Naive B cell (primary cell): ENCODE measurements around the gene PLPP3. TPM values are rescaled to one million over a fixed set of nuclear protein-coding genes. Genes with fewer than 3 reads are reported as not detected.

Experiments used
- ATAC-seq, 2 donors: fragments of 150-1000 bp; cut with Tn5 transposase; 2 replicates each; pipeline ENCODE4 v1.10.0; 2021; ENCODE audit warnings: low read depth in 2 of 2, mild to moderate bottlenecking in 2 of 2, moderate library complexity in 2 of 2
- DNase-seq: peaks from one replicate; pipeline ENCODE4 v3.0.0; 2022
- H3K27ac Mint-ChIP-seq, 6 donors: one replicate each; pipeline ENCODE4 v1.8.0; 2020 to 2022; ENCODE audit warnings: mild to moderate bottlenecking in 6 of 6, mixed read lengths in 6 of 6, moderate library complexity in 5 of 6, inconsistent platforms in 2 of 6
- H3K27me3 Mint-ChIP-seq, 3 donors: one replicate each; pipeline ENCODE4 v1.8.0; 2021 to 2022; ENCODE audit warnings: mixed read lengths in 3 of 3, mild to moderate bottlenecking in 1 of 3
- H3K36me3 Mint-ChIP-seq, 2 donors: one replicate each; pipeline ENCODE4 v1.8.0; 2020 to 2022; ENCODE audit warnings: mixed read lengths in 2 of 2, inconsistent platforms in 1 of 2, mild to moderate bottlenecking in 1 of 2
- H3K4me1 Mint-ChIP-seq, 3 donors: one replicate each; pipeline ENCODE4 v1.8.0; 2020 to 2022; ENCODE audit warnings: mixed read lengths in 3 of 3, inconsistent platforms in 1 of 3, mild to moderate bottlenecking in 1 of 3, moderate library complexity in 1 of 3
- H3K4me3 Mint-ChIP-seq, 8 donors: one replicate each; pipeline ENCODE4 v1.8.0; 2020 to 2022; ENCODE audit warnings: mild to moderate bottlenecking in 8 of 8, mixed read lengths in 8 of 8, moderate library complexity in 8 of 8, inconsistent platforms in 2 of 8
- H3K9me3 Mint-ChIP-seq, 7 donors: one replicate each; pipeline ENCODE4 v1.8.0; 2020 to 2022; ENCODE audit warnings: mixed read lengths in 7 of 7, mild to moderate bottlenecking in 5 of 7, inconsistent platforms in 2 of 7, moderate library complexity in 1 of 7
- polyA plus RNA-seq, 6 donors: library from polyadenylated mRNA; unstranded; fragments of 300-500 nt; fragmentation: Illumina TruSeq; gene quantifications; one replicate each; pipeline ENCODE4 v1.2.3, GENCODE V29; 2021; ENCODE audit warnings: low read depth in 6 of 6

The PLPP3 gene
- polyA plus RNA-seq, 6 donors from 2014 or later = 1.00 to 2.6 (median 1.5) TPM

- peaks cover 12 to 14% (median 13%) of the 10 kb centered on the region in 3 donors for H3K4me1 Mint-ChIP-seq
- H3K27ac Mint-ChIP-seq = peak overlapping the region in 3 of 6 donors; percentile 22 to 92 (median 44)
- no peaks in the 10 kb centered on the region for H3K9me3 Mint-ChIP-seq
- ATAC-seq = no peak
- peaks cover 0 to 4% of the 10 kb centered on the region in 2 donors for H3K36me3 Mint-ChIP-seq
- H3K27me3 Mint-ChIP-seq = no peaks in the 10 kb centered on the region
- DNase-seq = no peak
- H3K4me3 Mint-ChIP-seq = peak overlapping the region in 2 of 8 donors; percentile 20 to 31
Measured at GRCh38 chr1:56506951-56507491, 72.3 kb downstream of the PLPP3 start.

GRCh38 chr1:56505792-56506743, 73.3 kb downstream of the PLPP3 start:
- H3K27me3 Mint-ChIP-seq = no peaks in the 10 kb centered on the region
- ATAC-seq (no peak), DNase-seq (no peak)
- H3K4me1 Mint-ChIP-seq = peaks cover 13 to 16% (median 14%) of the 10 kb centered on the region in 3 donors
- no peak overlapping the region for H3K4me3 Mint-ChIP-seq
- no peaks in the 10 kb centered on the region for H3K36me3 Mint-ChIP-seq
- peak overlapping the region in 3 of 6 donors; percentile 8 to 43 (median 29) for H3K27ac Mint-ChIP-seq
- H3K9me3 Mint-ChIP-seq = no peaks in the 10 kb centered on the region

- H3K27me3 Mint-ChIP-seq = peaks cover 0 to 4% (median 0%) of the 10 kb centered on the region in 3 donors
- ATAC-seq (no peak), DNase-seq (no peak)
- no peak overlapping the region for H3K27ac Mint-ChIP-seq
- peaks cover 13 to 16% (median 14%) of the 10 kb centered on the region in 3 donors for H3K4me1 Mint-ChIP-seq
- no peak overlapping the region for H3K4me3 Mint-ChIP-seq
- H3K9me3 Mint-ChIP-seq = no peaks in the 10 kb centered on the region
- H3K36me3 Mint-ChIP-seq = no peaks in the 10 kb centered on the region
Measured at GRCh38 chr1:56502700-56503245, 76.6 kb downstream of the PLPP3 start.

- Mint-ChIP-seq H3K4me3 (no peak overlapping the region), H3K4me1 (peaks cover 13 to 15% (median 13%) of the 10 kb centered on the region in 3 donors), H3K27me3 (peaks cover 0 to 4% (median 0%) of the 10 kb centered on the region in 3 donors), H3K27ac (no peak overlapping the region), H3K36me3 (no peaks in the 10 kb centered on the region), H3K9me3 (no peaks in the 10 kb centered on the region)
- DNase-seq (no peak), ATAC-seq (no peak)
Measured at GRCh38 chr1:56501888-56502287, 77.5 kb downstream of the PLPP3 start.

GRCh38 chr1:56501426-56501825, 77.9 kb downstream of the PLPP3 start:
- Mint-ChIP-seq H3K27me3 (peaks cover 0 to 4% (median 0%) of the 10 kb centered on the region in 3 donors), H3K9me3 (no peaks in the 10 kb centered on the region), H3K27ac (no peak overlapping the region), H3K4me3 (no peak overlapping the region), H3K4me1 (peaks cover 9 to 12% (median 11%) of the 10 kb centered on the region in 3 donors), H3K36me3 (no peaks in the 10 kb centered on the region)
- DNase-seq = no peak
- no peak for ATAC-seq

GRCh38 chr1:56496821-56497772, 82.3 kb downstream of the PLPP3 start:
- Mint-ChIP-seq H3K27ac (no peak overlapping the region), H3K9me3 (no peaks in the 10 kb centered on the region), H3K4me1 (peaks cover 0 to 6% (median 4%) of the 10 kb centered on the region in 3 donors), H3K27me3 (peaks cover 0 to 4% (median 4%) of the 10 kb centered on the region in 3 donors), H3K4me3 (no peak overlapping the region), H3K36me3 (no peaks in the 10 kb centered on the region)
- ATAC-seq (no peak), DNase-seq (no peak)

- ATAC-seq (no peak), DNase-seq (no peak)
- no peaks in the 10 kb centered on the region for H3K9me3 Mint-ChIP-seq
- peaks cover 0 to 4% (median 4%) of the 10 kb centered on the region in 3 donors for H3K27me3 Mint-ChIP-seq
- H3K4me3 Mint-ChIP-seq = no peak overlapping the region
- peaks cover 0 to 6% (median 0%) of the 10 kb centered on the region in 3 donors for H3K4me1 Mint-ChIP-seq
- H3K36me3 Mint-ChIP-seq = no peaks in the 10 kb centered on the region
- H3K27ac Mint-ChIP-seq = no peak overlapping the region
Measured at GRCh38 chr1:56496158-56496557, 83.2 kb downstream of the PLPP3 start.

- no peak overlapping the region for H3K27ac Mint-ChIP-seq
- no peak for ATAC-seq
- H3K4me1 Mint-ChIP-seq = peaks cover 0 to 6% (median 0%) of the 10 kb centered on the region in 3 donors
- H3K4me3 Mint-ChIP-seq = no peak overlapping the region
- H3K27me3 Mint-ChIP-seq = peaks cover 0 to 4% (median 4%) of the 10 kb centered on the region in 3 donors
- peaks cover 0 to under 1% (median 0%) of the 10 kb centered on the region in 7 donors for H3K9me3 Mint-ChIP-seq
- DNase-seq = no peak
- H3K36me3 Mint-ChIP-seq = no peaks in the 10 kb centered on the region
Measured at GRCh38 chr1:56495538-56495937, 83.8 kb downstream of the PLPP3 start.

- Mint-ChIP-seq H3K9me3 (peaks cover 0 to 7% (median 2%) of the 10 kb centered on the region in 7 donors), H3K27ac (no peak overlapping the region)
- ATAC-seq = no peak
Measured at GRCh38 chr1:56494306-56494705, 85.1 kb downstream of the PLPP3 start.

GRCh38 chr1:56493826-56494225, 85.5 kb downstream of the PLPP3 start:
- peaks cover 0 to 6% (median 0%) of the 10 kb centered on the region in 3 donors for H3K4me1 Mint-ChIP-seq
- peaks cover 0 to 7% (median 2%) of the 10 kb centered on the region in 7 donors for H3K9me3 Mint-ChIP-seq
- H3K27me3 Mint-ChIP-seq = peaks cover 0 to 4% (median 0%) of the 10 kb centered on the region in 3 donors
- H3K36me3 Mint-ChIP-seq = no peaks in the 10 kb centered on the region
- DNase-seq = no peak
- no peak overlapping the region for H3K4me3 Mint-ChIP-seq
- no peak for ATAC-seq
- no peak overlapping the region for H3K27ac Mint-ChIP-seq

More at GRCh38 chr1:56494306-56494705, 85.1 kb downstream of the PLPP3 start:
- DNase-seq = no peak
- no peaks in the 10 kb centered on the region for H3K36me3 Mint-ChIP-seq
- peaks cover 0 to 4% (median 0%) of the 10 kb centered on the region in 3 donors for H3K27me3 Mint-ChIP-seq
- H3K4me3 Mint-ChIP-seq = no peak overlapping the region
- H3K4me1 Mint-ChIP-seq = peaks cover 0 to 6% (median 0%) of the 10 kb centered on the region in 3 donors

GRCh38 chr1:56491441-56491840, 87.9 kb downstream of the PLPP3 start:
- no peak for DNase-seq
- Mint-ChIP-seq H3K4me3 (no peak overlapping the region), H3K27me3 (peaks cover 0 to 4% (median 0%) of the 10 kb centered on the region in 3 donors), H3K4me1 (peaks cover 0 to 3% (median 0%) of the 10 kb centered on the region in 3 donors), H3K36me3 (no peaks in the 10 kb centered on the region), H3K9me3 (peaks cover 0 to 7% (median 2%) of the 10 kb centered on the region in 7 donors), H3K27ac (no peak overlapping the region)
- ATAC-seq = no peak

GRCh38 chr1:56490619-56491018, 88.7 kb downstream of the PLPP3 start:
- peaks cover 0 to 7% (median 2%) of the 10 kb centered on the region in 7 donors for H3K9me3 Mint-ChIP-seq

More at GRCh38 chr1:56490619-56491018, 88.7 kb downstream of the PLPP3 start:
- peaks cover 0 to 4% (median 0%) of the 10 kb centered on the region in 3 donors for H3K27me3 Mint-ChIP-seq
- ATAC-seq = no peak
- no peak overlapping the region for H3K4me3 Mint-ChIP-seq
- no peaks in the 10 kb centered on the region for H3K4me1 Mint-ChIP-seq
- no peak for DNase-seq
- H3K27ac Mint-ChIP-seq = no peak overlapping the region
- no peaks in the 10 kb centered on the region for H3K36me3 Mint-ChIP-seq
